IPS-15b (cell line): ENCODE data around the gene SZT2.

Source experiments
- H3K27me3 ChIP-seq: one replicate; pipeline ENCODE4 v1.6.1; 2013; ENCODE audit warnings: low read length; ENCODE audit not compliant: control insufficient read depth, insufficient read depth
- H3K36me3 ChIP-seq: one replicate; pipeline ENCODE4 v1.6.1; 2013; ENCODE audit warnings: low read length; ENCODE audit not compliant: control insufficient read depth, insufficient read depth
- H3K4me1 ChIP-seq: one replicate; pipeline ENCODE4 v1.6.1; 2013; ENCODE audit warnings: mild to moderate bottlenecking, low read length; ENCODE audit not compliant: control insufficient read depth, insufficient read depth
- H3K4me3 ChIP-seq: one replicate; pipeline ENCODE4 v1.5.1; 2013; ENCODE audit warnings: low read depth, low read length
- H3K9ac ChIP-seq: one replicate; pipeline ENCODE4 v1.6.1; 2013; ENCODE audit warnings: low read depth, mild to moderate bottlenecking, low read length
- H3K9me3 ChIP-seq: one replicate; pipeline ENCODE4 v1.6.1; 2013; ENCODE audit warnings: mild to moderate bottlenecking, low read length; ENCODE audit not compliant: control insufficient read depth, insufficient read depth

The SZT2 gene

GRCh38 chr1:43432171-43432860 lies 42.6 kb downstream of the SZT2 start:
- H3K9me3 ChIP-seq: no peaks in the 10 kb centered on the region
- no peak overlapping the region for H3K9ac ChIP-seq
- H3K4me1 ChIP-seq: no peaks in the 10 kb centered on the region
- H3K36me3 ChIP-seq: peaks cover 40% of the 10 kb centered on the region
- no peak overlapping the region for H3K4me3 ChIP-seq
- no peaks in the 10 kb centered on the region for H3K27me3 ChIP-seq

- H3K4me1 ChIP-seq: no peaks in the 10 kb centered on the region
- H3K9me3 ChIP-seq: no peaks in the 10 kb centered on the region
- H3K9ac ChIP-seq: no peak overlapping the region
- peaks cover 43% of the 10 kb centered on the region for H3K36me3 ChIP-seq
- no peaks in the 10 kb centered on the region for H3K27me3 ChIP-seq
- H3K4me3 ChIP-seq: no peak overlapping the region
Observed at GRCh38 chr1:43432907-43433306, 43.2 kb downstream of the SZT2 start.

GRCh38 chr1:43434256-43434655 lies 44.6 kb downstream of the SZT2 start:
- H3K36me3 ChIP-seq: peaks cover 47% of the 10 kb centered on the region
- no peaks in the 10 kb centered on the region for H3K9me3 ChIP-seq
- H3K9ac ChIP-seq: no peak overlapping the region
- H3K4me1 ChIP-seq: no peaks in the 10 kb centered on the region
- no peak overlapping the region for H3K4me3 ChIP-seq
- no peaks in the 10 kb centered on the region for H3K27me3 ChIP-seq

GRCh38 chr1:43435146-43436145 lies 45.7 kb downstream of the SZT2 start:
- no peaks in the 10 kb centered on the region for H3K27me3 ChIP-seq
- no peaks in the 10 kb centered on the region for H3K9me3 ChIP-seq
- peaks cover 41% of the 10 kb centered on the region for H3K36me3 ChIP-seq
- no peaks in the 10 kb centered on the region for H3K4me1 ChIP-seq
- H3K4me3 ChIP-seq: no peak overlapping the region
- H3K9ac ChIP-seq: no peak overlapping the region

GRCh38 chr1:43436371-43436770 lies 46.7 kb downstream of the SZT2 start:
- no peak overlapping the region for H3K9ac ChIP-seq
- H3K9me3 ChIP-seq: no peaks in the 10 kb centered on the region
- no peak overlapping the region for H3K4me3 ChIP-seq
- H3K27me3 ChIP-seq: no peaks in the 10 kb centered on the region
- H3K36me3 ChIP-seq: peaks cover 33% of the 10 kb centered on the region
- H3K4me1 ChIP-seq: no peaks in the 10 kb centered on the region

GRCh38 chr1:43437031-43437973 lies 47.6 kb downstream of the SZT2 start:
- H3K9me3 ChIP-seq: no peaks in the 10 kb centered on the region
- H3K36me3 ChIP-seq: peaks cover 29% of the 10 kb centered on the region
- no peaks in the 10 kb centered on the region for H3K4me1 ChIP-seq
- no peak overlapping the region for H3K4me3 ChIP-seq
- no peaks in the 10 kb centered on the region for H3K27me3 ChIP-seq
- H3K9ac ChIP-seq: no peak overlapping the region

GRCh38 chr1:43438006-43438405 lies 48.3 kb downstream of the SZT2 start:
- Histone ChIP-seq H3K27me3 (no peaks in the 10 kb centered on the region), H3K4me1 (no peaks in the 10 kb centered on the region), H3K4me3 (no peak overlapping the region), H3K9me3 (no peaks in the 10 kb centered on the region), H3K36me3 (peaks cover 26% of the 10 kb centered on the region), H3K9ac (no peak overlapping the region)

GRCh38 chr1:43438576-43438952 lies 48.9 kb downstream of the SZT2 start:
- Histone ChIP-seq H3K27me3 (no peaks in the 10 kb centered on the region), H3K4me3 (no peak overlapping the region), H3K9ac (no peak overlapping the region), H3K9me3 (no peaks in the 10 kb centered on the region), H3K4me1 (no peaks in the 10 kb centered on the region), H3K36me3 (peaks cover 28% of the 10 kb centered on the region)

- H3K4me1 ChIP-seq: no peaks in the 10 kb centered on the region
- no peak overlapping the region for H3K4me3 ChIP-seq
- H3K9ac ChIP-seq: no peak overlapping the region
- H3K27me3 ChIP-seq: no peaks in the 10 kb centered on the region
- peaks cover 24% of the 10 kb centered on the region for H3K36me3 ChIP-seq
- no peaks in the 10 kb centered on the region for H3K9me3 ChIP-seq
Observed at GRCh38 chr1:43438953-43439581, 49.4 kb downstream of the SZT2 start.

GRCh38 chr1:43439781-43440180 lies 50.1 kb downstream of the SZT2 start:
- H3K27me3 ChIP-seq: no peaks in the 10 kb centered on the region
- H3K4me3 ChIP-seq: no peak overlapping the region
- no peaks in the 10 kb centered on the region for H3K9me3 ChIP-seq
- H3K4me1 ChIP-seq: no peaks in the 10 kb centered on the region
- H3K36me3 ChIP-seq: peaks cover 22% of the 10 kb centered on the region
- H3K9ac ChIP-seq: no peak overlapping the region

- Histone ChIP-seq H3K27me3 (no peaks in the 10 kb centered on the region), H3K4me1 (no peaks in the 10 kb centered on the region), H3K9ac (no peak overlapping the region), H3K36me3 (peaks cover 24% of the 10 kb centered on the region), H3K4me3 (no peak overlapping the region), H3K9me3 (no peaks in the 10 kb centered on the region)
Observed at GRCh38 chr1:43440358-43440757, 50.7 kb downstream of the SZT2 start.
